ENCODE results near the gene IDH3B.
"Not testable (repeated sequence)": the region's sequence is repeated elsewhere in the genome, so short reads cannot be mapped to it uniquely, and the experiment has no call there.

IDH3B gene

GRCh38 chr20:2663887-2664719 lies at the start of gene IDH3B:
Gene IDH3B, minus strand, starts transcription at chr20:2664216. Its CDS starts 28 bp downstream, at chr20:2664188.
- DNase-seq, result peak; percentile 85 to 88

- DNase-seq, result no peak
Measured at GRCh38 chr20:2713285-2713684, 49.3 kb upstream of the IDH3B start.

- DNase-seq, result no peak
Measured at GRCh38 chr20:2709205-2709981, 45.4 kb upstream of the IDH3B start.

GRCh38 chr20:2708665-2709064 lies 44.6 kb upstream of the IDH3B start:
- DNase-seq, result no peak

GRCh38 chr20:2708073-2708415 lies 44.0 kb upstream of the IDH3B start:
- no peak for DNase-seq

- no peak for DNase-seq
Measured at GRCh38 chr20:2707353-2708072, 43.5 kb upstream of the IDH3B start.

- no peak for DNase-seq
Measured at GRCh38 chr20:2706688-2707352, 42.8 kb upstream of the IDH3B start.

- no peak for DNase-seq
Measured at GRCh38 chr20:2705931-2706645, 42.1 kb upstream of the IDH3B start.

GRCh38 chr20:2703716-2704475 lies 39.9 kb upstream of the IDH3B start:
- no peak for DNase-seq

- DNase-seq, result no peak
Measured at GRCh38 chr20:2701671-2702081, 37.7 kb upstream of the IDH3B start.

- DNase-seq, result no peak
Measured at GRCh38 chr20:2700913-2701620, 37.1 kb upstream of the IDH3B start.

- DNase-seq, result no peak
Measured at GRCh38 chr20:2699775-2700413, 35.9 kb upstream of the IDH3B start.

- no peak for DNase-seq
Measured at GRCh38 chr20:2698912-2699311, 34.9 kb upstream of the IDH3B start.

GRCh38 chr20:2698186-2698817 lies 34.3 kb upstream of the IDH3B start:
- DNase-seq, result no peak

- DNase-seq, result no peak
Measured at GRCh38 chr20:2697768-2698167, 33.8 kb upstream of the IDH3B start.

- no peak for DNase-seq
Measured at GRCh38 chr20:2696646-2697045, 32.6 kb upstream of the IDH3B start.

GRCh38 chr20:2695984-2696525 lies 32.0 kb upstream of the IDH3B start:
- DNase-seq, result not testable (repeated sequence)

GRCh38 chr20:2695206-2695983 lies 31.4 kb upstream of the IDH3B start:
- no peak for DNase-seq

- no peak for DNase-seq
Measured at GRCh38 chr20:2694519-2694918, 30.5 kb upstream of the IDH3B start.
